ENCODE results near the gene L3MBTL4.

- no peak for TF ChIP-seq EZH2phosphoT487 (IDR thresholded peaks at IDR 0.05; ENCODE audit: low read depth, severe bottlenecking, unreplicated experiment)
- TF ChIP-seq, protein P1, sequence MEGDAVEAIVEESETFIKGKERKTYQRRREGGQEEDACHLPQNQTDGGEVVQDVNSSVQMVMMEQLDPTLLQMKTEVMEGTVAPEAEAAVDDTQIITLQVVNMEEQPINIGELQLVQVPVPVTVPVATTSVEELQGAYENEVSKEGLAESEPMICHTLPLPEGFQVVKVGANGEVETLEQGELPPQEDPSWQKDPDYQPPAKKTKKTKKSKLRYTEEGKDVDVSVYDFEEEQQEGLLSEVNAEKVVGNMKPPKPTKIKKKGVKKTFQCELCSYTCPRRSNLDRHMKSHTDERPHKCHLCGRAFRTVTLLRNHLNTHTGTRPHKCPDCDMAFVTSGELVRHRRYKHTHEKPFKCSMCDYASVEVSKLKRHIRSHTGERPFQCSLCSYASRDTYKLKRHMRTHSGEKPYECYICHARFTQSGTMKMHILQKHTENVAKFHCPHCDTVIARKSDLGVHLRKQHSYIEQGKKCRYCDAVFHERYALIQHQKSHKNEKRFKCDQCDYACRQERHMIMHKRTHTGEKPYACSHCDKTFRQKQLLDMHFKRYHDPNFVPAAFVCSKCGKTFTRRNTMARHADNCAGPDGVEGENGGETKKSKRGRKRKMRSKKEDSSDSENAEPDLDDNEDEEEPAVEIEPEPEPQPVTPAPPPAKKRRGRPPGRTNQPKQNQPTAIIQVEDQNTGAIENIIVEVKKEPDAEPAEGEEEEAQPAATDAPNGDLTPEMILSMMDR (IDR thresholded peaks at IDR 0.05; ENCODE audit: poor library complexity), result no peak
Measured at GRCh38 chr18:5914016-5914415, 500.7 kb downstream of the L3MBTL4 start.

Data from hepatocyte (in vitro differentiated cells).